H1 (cell line): ENCODE data around the gene ZNF770. TPM values are rescaled to one million over a fixed set of nuclear protein-coding genes. Genes with fewer than 3 reads are reported as not detected.
A peak's percentile ranks its signal among the peaks of the same experiment; 100 is the strongest.

ENCODE experiments used
- CTCF ChIA-PET: fragments of 300-600 bp; sonication (Branson Sonifier 250); formaldehyde crosslinking; loops from one replicate; lab custom pipeline; 2021; ENCODE audit not compliant: partially characterized antibody; lab: Charles Lee
- POLR2A ChIA-PET: fragments of 300-600 bp; sonication (Branson Sonifier 250); formaldehyde crosslinking; loops from one replicate; lab custom pipeline; 2021; ENCODE audit warnings: inconsistent platforms; ENCODE audit not compliant: partially characterized antibody; lab: Charles Lee
- DNase-seq, 2 experiments: peaks; one replicate each; pipeline versions ENCODE4 v3.0.0 to v3.0.0-alpha.2; 2010 to 2022; ENCODE audit warnings: low spot score in 2 of 2, low read depth in 1 of 2, mixed read lengths in 1 of 2
- FAIRE-seq: peaks from 2 replicates; lab custom pipeline; 2011; peaks lifted over from hg19 to GRCh38; lab: Jason Lieb, UNC
- H2AFZ ChIP-seq: 2 replicates; pipeline ENCODE4 v1.8.1; 2012; ENCODE audit warnings: low read length, inconsistent platforms
- H2AK5ac ChIP-seq: 2 replicates; pipeline ENCODE4 v1.6.1; 2013; ENCODE audit warnings: low read depth, low read length
- H2BK120ac ChIP-seq: replicated peaks from 2 replicates; pipeline ENCODE3; 2013; ENCODE audit warnings: low read depth, low read length, inconsistent platforms
- H2BK12ac ChIP-seq: 2 replicates; pipeline ENCODE4 v1.6.1; 2013; ENCODE audit warnings: low read depth, low read length
- H2BK15ac ChIP-seq: 2 replicates; pipeline ENCODE4 v1.6.1; 2013; ENCODE audit warnings: low read length
- H2BK20ac ChIP-seq: 2 replicates; pipeline ENCODE4 v1.6.1; 2013; ENCODE audit warnings: low read length
- H2BK5ac ChIP-seq: 2 replicates; pipeline ENCODE4 v1.6.1; 2013; ENCODE audit warnings: low read depth, low read length
- H3K14ac ChIP-seq: 2 replicates; pipeline ENCODE4 v1.6.1; 2013; ENCODE audit warnings: inconsistent platforms; ENCODE audit not compliant: insufficient read length
- H3K18ac ChIP-seq: 2 replicates; pipeline ENCODE4 v1.6.1; 2013; ENCODE audit warnings: low read length; ENCODE audit errors: extremely low read depth
- H3K23ac ChIP-seq: 2 replicates; pipeline ENCODE4 v1.6.1; 2013; ENCODE audit warnings: inconsistent platforms; ENCODE audit not compliant: insufficient read length
- H3K23me2 ChIP-seq: 2 replicates; pipeline ENCODE4 v1.6.1; 2013; ENCODE audit warnings: low read depth, low read length
- H3K27ac ChIP-seq: 2 replicates; pipeline ENCODE4 v1.6.1; 2011; ENCODE audit warnings: low read depth, low read length, inconsistent platforms
- H3K27me3 ChIP-seq, 4 experiments: replicated peaks in 1 of 4; 1 replicate in 1 of 4; 2 replicates in 3 of 4; pipeline versions ENCODE4 v1.6.1 to v1.8.1; 2011 to 2013; ENCODE audit warnings: low read length in 3 of 4, mild to moderate bottlenecking in 3 of 4, inconsistent platforms in 2 of 4, mixed read lengths in 2 of 4, moderate library complexity in 1 of 4; ENCODE audit not compliant: control insufficient read depth in 3 of 4, insufficient read depth in 3 of 4; ENCODE audit errors: extremely low read depth in 1 of 4
- H3K36me3 ChIP-seq, 4 experiments: 2 replicates each; pipeline versions ENCODE4 v1.6.1 to v1.8.1; 2011 to 2013; ENCODE audit warnings: mild to moderate bottlenecking in 4 of 4, low read length in 3 of 4, moderate library complexity in 2 of 4, control low read depth in 1 of 4, inconsistent platforms in 1 of 4; ENCODE audit not compliant: insufficient read depth in 4 of 4, control insufficient read depth in 2 of 4
- H3K4ac ChIP-seq: replicated peaks from 2 replicates; pipeline ENCODE3; 2013; ENCODE audit warnings: low read length, low read depth, mixed read lengths, inconsistent platforms; ENCODE audit not compliant: insufficient read length
- H3K4me1 ChIP-seq, 4 experiments: replicated peaks in 1 of 4; 1 replicate in 1 of 4; 2 replicates in 3 of 4; pipeline versions ENCODE4 v1.6.1 to v1.8.1; 2011 to 2013; ENCODE audit warnings: low read length in 3 of 4, inconsistent platforms in 2 of 4, mixed read lengths in 1 of 4; ENCODE audit not compliant: insufficient read depth in 4 of 4, control insufficient read depth in 3 of 4
- H3K4me2 ChIP-seq, 2 experiments: 2 replicates each; pipeline versions ENCODE4 v1.6.1 to v1.8.1; 2011 to 2013; ENCODE audit warnings: low read depth in 2 of 2, low read length in 2 of 2, control low read depth in 1 of 2, inconsistent platforms in 1 of 2, mild to moderate bottlenecking in 1 of 2; ENCODE audit not compliant: insufficient read depth in 1 of 2
- H3K4me3 ChIP-seq, 4 experiments: fragments of 200-600, 300-600 bp in 1 of 4; sonication (generic), shearing (Covaris generic), sonication (Bioruptor Twin) in 1 of 4; 2 replicates each; pipeline versions ENCODE4 v1.5.1 to v1.8.1; 2011 to 2016; ENCODE audit warnings: low read length in 4 of 4, low read depth in 3 of 4, control low read depth in 2 of 4, inconsistent platforms in 2 of 4, mild to moderate bottlenecking in 2 of 4, mixed read lengths in 1 of 4, moderate library complexity in 1 of 4; ENCODE audit not compliant: insufficient read depth in 2 of 4; ENCODE audit errors: extremely low read depth in 1 of 4
- H3K56ac ChIP-seq: replicated peaks from 2 replicates; pipeline ENCODE3; 2013; ENCODE audit warnings: low read depth, mild to moderate bottlenecking, mixed read lengths, low read length, inconsistent platforms; ENCODE audit not compliant: insufficient read length
- H3K79me1 ChIP-seq: 2 replicates; pipeline ENCODE4 v1.6.1; 2013; ENCODE audit warnings: low read depth, low read length, control low read depth
- H3K79me2 ChIP-seq, 2 experiments: 2 replicates each; pipeline versions ENCODE4 v1.6.1 to v1.8.1; 2012 to 2013; ENCODE audit warnings: low read length in 2 of 2, mild to moderate bottlenecking in 2 of 2, inconsistent platforms in 1 of 2; ENCODE audit not compliant: insufficient read depth in 2 of 2, control insufficient read depth in 1 of 2
- H3K9ac ChIP-seq, 4 experiments: replicated peaks in 1 of 4; 1 replicate in 1 of 4; 2 replicates in 3 of 4; pipeline versions ENCODE4 v1.6.1 to v1.8.1; 2011 to 2013; ENCODE audit warnings: low read depth in 3 of 4, low read length in 3 of 4, control low read depth in 2 of 4, mild to moderate bottlenecking in 2 of 4, moderate library complexity in 2 of 4, inconsistent platforms in 1 of 4; ENCODE audit errors: extremely low read depth in 1 of 4
- H3K9me3 ChIP-seq, 2 experiments: 2 replicates each; pipeline versions ENCODE4 v1.6.1 to v1.8.1; 2012 to 2013; ENCODE audit warnings: mild to moderate bottlenecking in 2 of 2, moderate library complexity in 2 of 2, control low read depth in 1 of 2, inconsistent platforms in 1 of 2, low read depth in 1 of 2, low read length in 1 of 2, mixed read lengths in 1 of 2; ENCODE audit not compliant: insufficient read depth in 2 of 2
- H4K20me1 ChIP-seq, 2 experiments: replicated peaks in 1 of 2; 2 replicates each; pipeline versions ENCODE3 to v1.8.1; 2011 to 2013; ENCODE audit warnings: inconsistent platforms in 2 of 2, low read length in 2 of 2, mild to moderate bottlenecking in 1 of 2; ENCODE audit not compliant: insufficient read depth in 2 of 2, control insufficient read depth in 1 of 2
- H4K5ac ChIP-seq: 2 replicates; pipeline ENCODE4 v1.6.1; 2013; ENCODE audit warnings: low read length, low read depth, mixed read lengths, inconsistent platforms; ENCODE audit not compliant: insufficient read length
- H4K8ac ChIP-seq: 2 replicates; pipeline ENCODE4 v1.8.0; 2013; ENCODE audit warnings: mild to moderate bottlenecking, moderate library complexity, low read length, inconsistent platforms; ENCODE audit not compliant: insufficient read depth; ENCODE audit errors: extremely low read depth
- H4K91ac ChIP-seq: replicated peaks from 2 replicates; pipeline ENCODE3; 2013; ENCODE audit warnings: low read length, mixed read lengths, inconsistent platforms; ENCODE audit not compliant: insufficient read length
- CTCF ChIP-seq, 3 experiments: IDR thresholded peaks; 1 replicate in 2 of 3; 2 replicates in 1 of 3; pipeline versions ENCODE4 v1.5.1 to v1.6.1; 2011; ENCODE audit warnings: low read length in 3 of 3, mild to moderate bottlenecking in 3 of 3, inconsistent platforms in 2 of 3, low read depth in 1 of 3, moderate library complexity in 1 of 3; ENCODE audit not compliant: insufficient read depth in 1 of 3; ENCODE audit errors: control extremely low read depth in 1 of 3
- HDAC2 ChIP-seq, 2 experiments: fragments of 300-600 bp in 1 of 2; sonication (generic) in 1 of 2; IDR thresholded peaks; 2 replicates each; pipeline ENCODE4 v1.6.1; 2011 to 2012; ENCODE audit warnings: low read depth in 2 of 2, low read length in 2 of 2, mild to moderate bottlenecking in 2 of 2, moderate library complexity in 2 of 2, borderline replicate concordance in 1 of 2, inconsistent platforms in 1 of 2
- KDM4A ChIP-seq: IDR thresholded peaks from one replicate; pipeline ENCODE4 v1.7.1; 2012; ENCODE audit warnings: low read depth, mild to moderate bottlenecking, moderate library complexity, low read length, inconsistent platforms; ENCODE audit not compliant: severe bottlenecking
- WGBS, 2 experiments: shearing (Covaris generic) in 1 of 2; methylation state at CpG; one replicate each; pipeline versions ENCODE4 v1.1.6 to v1.1.7; 2013 to 2015; ENCODE audit warnings: low lambda C conversion rate in 2 of 2, mixed read lengths in 2 of 2, inconsistent platforms in 1 of 2, low coverage in 1 of 2, missing lambda C conversion rate in 1 of 2; ENCODE audit not compliant: insufficient replicate concordance in 2 of 2, insufficient coverage in 1 of 2, insufficient read length in 1 of 2; ENCODE audit errors: extremely low coverage in 1 of 2, missing lambda C conversion rate in 1 of 2; 5-methylcytosine and 5-hydroxymethylcytosine counted together
- polyA plus RNA-seq, 7 experiments: library from polyadenylated mRNA; depleted of rRNA in 3 of 7; stranded (reverse) in 5 of 7; unstranded in 2 of 7; fragments of >200 nt in 5 of 7; fragments of 200-250 nt in 2 of 7; gene quantifications; 1 replicate in 5 of 7; 2 replicates in 1 of 7; 4 replicates in 1 of 7; pipeline versions ENCODE4 v1.2.1 to v1.2.3, GENCODE V29; 2011 to 2013; ENCODE audit warnings: missing spikeins in 2 of 7, mixed read lengths in 2 of 7
- total RNA-seq: library from RNA; stranded (reverse); fragmentation: NEBNext Ultra II Directional; extraction: Animal tissue kit (Norgen Biotek cat#: 25700); gene quantifications from 2 replicates; pipeline ENCODE4 v1.2.1, GENCODE V29; 2021

ZNF770 gene
- total and polyA plus RNA-seq, 2 of the 8 experiments (the other 6 are each of a cell fraction or from before 2014, with no cell fraction given): 24.8 to 143 TPM

DNA sequence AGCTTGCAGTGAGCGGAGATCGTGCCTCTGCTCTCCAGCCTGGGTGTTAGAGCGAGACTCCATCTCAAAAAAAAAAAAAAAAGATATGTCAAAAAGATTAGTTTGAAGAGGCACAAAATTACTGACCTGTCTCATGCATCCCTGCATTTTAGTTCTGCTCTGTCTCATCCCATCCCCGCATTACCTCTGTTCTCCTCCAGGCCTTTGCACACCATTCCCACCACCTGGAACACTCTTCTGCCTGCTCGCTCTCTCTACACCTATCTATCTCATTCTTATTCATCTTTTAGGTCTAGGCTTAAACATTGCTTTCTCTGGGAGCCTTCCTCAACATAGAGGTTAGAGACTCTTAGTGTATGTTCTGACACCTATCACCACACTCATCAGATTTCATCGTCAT is 32.9 kb upstream of the ZNF770 start:
- Histone ChIP-seq H4K91ac (peak overlapping the region; percentile 100), H3K23ac (no peak overlapping the region), H2BK15ac (no peak overlapping the region), H2BK5ac (peak overlapping the region; percentile 99; the same call in 1 of the 2 replicates), H3K4ac (peak overlapping the region; percentile 99), H3K4me2 (no peak overlapping the region), H3K79me1 (no peaks in the 10 kb centered on the region), H3K23me2 (no peaks in the 10 kb centered on the region), H3K18ac (peak overlapping the region; percentile 99), H2BK12ac (0 out of 2 replicates have a peak overlapping the region, but pooled peaks have one; percentile 94), H2BK20ac (peak overlapping the region; percentile 99; the same call in 1 of the 2 replicates), H3K9me3 (no peaks in the 10 kb centered on the region), H2BK120ac (peak overlapping the region; percentile 15), H4K20me1 (no peaks in the 10 kb centered on the region), H3K4me1 (peaks cover 5 to 10% (median 8%) of the 10 kb centered on the region in 4 experiments; a peak in 5 of 7 replicates), H3K27me3 (no peaks in the 10 kb centered on the region), H3K14ac (no peak overlapping the region), H3K9ac (no peak overlapping the region), H2AFZ (no peak overlapping the region), H3K4me3 (no peak overlapping the region), H4K5ac (peak overlapping the region; percentile 88), H3K27ac (peak overlapping the region; percentile 11; the same call in 1 of the 2 replicates), H3K56ac (peak overlapping the region; percentile 52), H3K79me2 (no peaks in the 10 kb centered on the region), H2AK5ac (peak overlapping the region; percentile 67; the same call in 1 of the 2 replicates), H4K8ac (no peak overlapping the region), H3K36me3 (no peaks in the 10 kb centered on the region)
- FAIRE-seq (no peak), DNase-seq (no peak)
- 80% methylated on average over 6 of the region's 6 CpGs; no CpG with 5 or more reads in 1 of the 2 experiments for WGBS, 2 experiments
- ChIA-PET POLR2A (interaction anchor here (0.8 to 3.2 kb wide), 4 partner anchors 32 to 525 kb away, joined by 3 to 20 read pairs (median 3); partner anchors contain the start of genes AQR, DPH6 and ZNF770), CTCF (interaction anchor here (0.7 to 2.1 kb wide), 4 partner anchors 11 to 1690 kb away, joined by 3 to 6 read pairs (median 4); no protein-coding TSS in a partner anchor)
- TF ChIP-seq CTCF (IDR thresholded peaks at IDR 0.05; ENCODE audit: control extremely low read depth in 1 of 3, insufficient read depth in 1 of 3, low read depth in 1 of 3, low read length in 3 of 3) (peak in 1 of 3 experiments; percentile 11; a peak in 1 of 4 replicates), HDAC2 (IDR thresholded peaks at IDR 0.05; ENCODE audit: borderline replicate concordance in 1 of 2, low read depth in 2 of 2, low read length in 2 of 2) (no peak), KDM4A (peak; percentile 7)
